IMR-90 (cell line): ENCODE results near the gene OR8B2.

Experiments
- BHLHE40 ChIP-seq: fragments of 150-350 bp; IDR thresholded peaks from 2 replicates; pipeline ENCODE4 v1.6.1; 2016; ENCODE audit warnings: mild to moderate bottlenecking, low read depth, low read length
- CEBPB ChIP-seq: IDR thresholded peaks from 2 replicates; pipeline ENCODE4 v1.6.1; 2012; ENCODE audit warnings: low read depth, low read length, improper control_type of control experiment
- CHD1 ChIP-seq: IDR thresholded peaks from 2 replicates; pipeline ENCODE4 v1.6.1; 2012; ENCODE audit warnings: low read depth, low read length, improper control_type of control experiment
- FOS ChIP-seq: fragments of 150-350 bp; IDR thresholded peaks from 2 replicates; pipeline ENCODE4 v1.6.1; 2016; ENCODE audit warnings: low read depth, low read length
- MAZ ChIP-seq: IDR thresholded peaks from 2 replicates; pipeline ENCODE4 v1.6.1; 2012; ENCODE audit warnings: low read depth, mild to moderate bottlenecking, low read length, improper control_type of control experiment, moderate library complexity, borderline replicate concordance
- MXI1 ChIP-seq: IDR thresholded peaks from 2 replicates; pipeline ENCODE4 v1.6.1; 2012; ENCODE audit warnings: low read depth, mild to moderate bottlenecking, low read length, moderate library complexity, borderline replicate concordance
- POLR2A ChIP-seq: IDR thresholded peaks from 2 replicates; pipeline ENCODE4 v1.6.1; 2012; ENCODE audit warnings: mild to moderate bottlenecking, low read depth, low read length
- RAD21 ChIP-seq: IDR thresholded peaks from 2 replicates; pipeline ENCODE4 v1.6.1; 2012; ENCODE audit warnings: low read length, improper control_type of control experiment
- RFX5 ChIP-seq: IDR thresholded peaks from 2 replicates; pipeline ENCODE4 v1.8.0; 2012; ENCODE audit warnings: low read depth, mild to moderate bottlenecking, low read length, moderate library complexity
- SMC3 ChIP-seq: fragments of 150-350 bp; IDR thresholded peaks from 2 replicates; pipeline ENCODE4 v1.6.1; 2016; ENCODE audit warnings: low read depth, mild to moderate bottlenecking, antibody characterized with exemption, low read length, moderate library complexity
- TF ChIP-seq, protein P1 (sequence below): conservative IDR thresholded peaks from 2 replicates; pipeline ENCODE4 v1.5.1; 2012; ENCODE audit warnings: mild to moderate bottlenecking, low read depth, low read length, improper control_type of control experiment
- TF ChIP-seq, protein P2 (sequence below): fragments of 150-350 bp; IDR thresholded peaks from 2 replicates; pipeline ENCODE4 v1.6.1; 2017; ENCODE audit warnings: mild to moderate bottlenecking, antibody characterized with exemption, low read length, low read depth

DNA sequence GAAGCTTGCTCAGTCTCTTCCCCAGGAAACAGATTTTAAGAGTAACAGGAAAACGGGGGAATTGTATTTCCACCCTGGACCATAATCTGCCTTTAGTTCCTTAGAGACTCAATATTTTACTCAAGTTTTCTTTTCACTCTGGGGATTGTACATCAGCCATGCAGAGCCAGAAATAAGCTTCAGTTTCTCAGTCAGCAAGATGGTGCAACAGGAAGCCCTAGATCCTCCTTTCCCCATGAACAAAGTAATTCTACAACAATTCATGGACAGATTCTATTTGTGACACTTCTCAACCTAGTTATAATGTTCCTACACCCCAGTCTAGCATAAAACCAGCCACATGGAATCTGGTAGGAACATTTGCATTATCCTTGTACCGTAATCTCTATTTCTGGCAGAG, 24.7 kb downstream of the OR8B2 start:
- TF ChIP-seq, protein P1, sequence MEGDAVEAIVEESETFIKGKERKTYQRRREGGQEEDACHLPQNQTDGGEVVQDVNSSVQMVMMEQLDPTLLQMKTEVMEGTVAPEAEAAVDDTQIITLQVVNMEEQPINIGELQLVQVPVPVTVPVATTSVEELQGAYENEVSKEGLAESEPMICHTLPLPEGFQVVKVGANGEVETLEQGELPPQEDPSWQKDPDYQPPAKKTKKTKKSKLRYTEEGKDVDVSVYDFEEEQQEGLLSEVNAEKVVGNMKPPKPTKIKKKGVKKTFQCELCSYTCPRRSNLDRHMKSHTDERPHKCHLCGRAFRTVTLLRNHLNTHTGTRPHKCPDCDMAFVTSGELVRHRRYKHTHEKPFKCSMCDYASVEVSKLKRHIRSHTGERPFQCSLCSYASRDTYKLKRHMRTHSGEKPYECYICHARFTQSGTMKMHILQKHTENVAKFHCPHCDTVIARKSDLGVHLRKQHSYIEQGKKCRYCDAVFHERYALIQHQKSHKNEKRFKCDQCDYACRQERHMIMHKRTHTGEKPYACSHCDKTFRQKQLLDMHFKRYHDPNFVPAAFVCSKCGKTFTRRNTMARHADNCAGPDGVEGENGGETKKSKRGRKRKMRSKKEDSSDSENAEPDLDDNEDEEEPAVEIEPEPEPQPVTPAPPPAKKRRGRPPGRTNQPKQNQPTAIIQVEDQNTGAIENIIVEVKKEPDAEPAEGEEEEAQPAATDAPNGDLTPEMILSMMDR: no peak
- TF ChIP-seq POLR2A (no peak), FOS (no peak), MAZ (no peak), RFX5 (no peak), RAD21 (no peak), MXI1 (no peak), SMC3 (no peak), CHD1 (no peak), BHLHE40 (no peak), CEBPB (no peak)
- TF ChIP-seq, protein P2, sequence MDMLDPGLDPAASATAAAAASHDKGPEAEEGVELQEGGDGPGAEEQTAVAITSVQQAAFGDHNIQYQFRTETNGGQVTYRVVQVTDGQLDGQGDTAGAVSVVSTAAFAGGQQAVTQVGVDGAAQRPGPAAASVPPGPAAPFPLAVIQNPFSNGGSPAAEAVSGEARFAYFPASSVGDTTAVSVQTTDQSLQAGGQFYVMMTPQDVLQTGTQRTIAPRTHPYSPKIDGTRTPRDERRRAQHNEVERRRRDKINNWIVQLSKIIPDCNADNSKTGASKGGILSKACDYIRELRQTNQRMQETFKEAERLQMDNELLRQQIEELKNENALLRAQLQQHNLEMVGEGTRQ: no peak
